ENCODE data around the gene SGO1. TPM values are rescaled to one million over a fixed set of nuclear protein-coding genes. Genes with fewer than 3 reads are reported as not detected.
"Not testable (repeated sequence)": the region's sequence is repeated elsewhere in the genome, so short reads cannot be mapped to it uniquely, and the experiment has no call there.

SGO1 gene
- total RNA-seq, result 0.63 TPM

DNA sequence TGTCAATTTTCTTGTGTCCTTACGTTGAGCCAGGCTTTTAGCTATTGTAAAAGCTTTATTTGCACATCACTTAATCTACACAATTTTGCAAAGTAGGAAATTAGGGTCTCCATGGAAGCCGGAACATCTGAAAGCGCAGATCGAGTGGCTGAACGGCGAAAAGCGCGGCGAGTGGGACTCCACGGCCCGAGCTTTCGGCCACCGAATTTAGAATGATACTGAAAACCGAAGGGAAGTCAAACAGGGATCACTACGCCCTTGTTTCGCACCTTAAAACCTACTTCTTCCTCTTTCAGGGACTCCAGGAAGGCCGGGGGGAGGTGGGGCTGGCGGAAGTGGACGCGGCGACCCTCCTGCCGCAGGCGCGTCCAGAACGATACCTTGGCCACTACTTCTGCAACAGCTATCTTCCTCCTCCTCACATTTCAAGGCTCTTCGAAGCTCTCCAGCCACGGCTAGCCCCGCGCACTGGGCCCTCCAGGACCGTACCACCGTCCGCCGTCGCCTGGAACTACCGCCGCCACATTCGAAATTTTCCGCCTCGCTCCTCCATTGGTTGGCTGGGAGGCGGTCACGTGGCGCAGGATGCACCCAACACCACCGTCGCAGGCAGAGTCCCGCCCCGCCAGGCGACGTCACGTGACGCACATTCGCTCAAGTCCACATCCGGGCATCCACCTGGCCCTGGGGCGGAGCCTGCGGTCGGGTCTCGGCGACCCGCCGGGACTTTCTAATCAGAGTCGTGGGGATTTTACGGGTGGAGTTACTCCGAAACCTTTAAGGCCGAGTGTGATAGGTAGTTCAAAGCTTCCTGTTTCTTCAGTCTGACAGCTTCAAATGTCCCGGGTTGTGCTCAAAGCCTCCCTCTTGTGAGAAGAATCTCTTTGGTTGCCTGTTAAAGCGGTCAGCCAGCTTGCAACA, at the start of gene SGO1:
Gene SGO1 (minus strand): TSS at position 528 of the 921 bp plus-strand sequence. CDS start 2,179 bp downstream, outside the sequence.
- ATAC-seq (peak; percentile 99), DNase-seq (ENCODE audit: low spot score) (peak; percentile 100)

DNA sequence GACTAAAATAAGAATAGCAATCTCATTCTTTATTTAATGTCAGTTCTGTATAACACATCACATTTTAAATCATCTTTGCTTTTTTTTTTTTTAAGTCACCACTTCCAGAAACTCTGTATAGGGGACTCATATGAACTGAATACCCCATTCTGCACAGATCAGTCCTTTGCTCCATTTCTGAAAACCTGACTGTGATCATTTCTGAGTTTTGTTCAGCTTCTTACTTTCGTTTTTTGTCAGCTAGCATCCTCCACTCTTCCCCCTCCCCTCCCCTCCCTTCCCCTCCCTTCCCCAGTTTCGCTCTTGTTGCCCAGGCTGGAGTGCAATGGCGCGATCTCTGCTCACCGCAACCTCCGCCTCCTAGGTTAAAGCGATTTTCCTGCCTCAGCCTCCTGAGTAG, 49.8 kb upstream of the SGO1 start:
- DNase-seq (ENCODE audit: low spot score) (no peak), ATAC-seq (no peak)

DNA sequence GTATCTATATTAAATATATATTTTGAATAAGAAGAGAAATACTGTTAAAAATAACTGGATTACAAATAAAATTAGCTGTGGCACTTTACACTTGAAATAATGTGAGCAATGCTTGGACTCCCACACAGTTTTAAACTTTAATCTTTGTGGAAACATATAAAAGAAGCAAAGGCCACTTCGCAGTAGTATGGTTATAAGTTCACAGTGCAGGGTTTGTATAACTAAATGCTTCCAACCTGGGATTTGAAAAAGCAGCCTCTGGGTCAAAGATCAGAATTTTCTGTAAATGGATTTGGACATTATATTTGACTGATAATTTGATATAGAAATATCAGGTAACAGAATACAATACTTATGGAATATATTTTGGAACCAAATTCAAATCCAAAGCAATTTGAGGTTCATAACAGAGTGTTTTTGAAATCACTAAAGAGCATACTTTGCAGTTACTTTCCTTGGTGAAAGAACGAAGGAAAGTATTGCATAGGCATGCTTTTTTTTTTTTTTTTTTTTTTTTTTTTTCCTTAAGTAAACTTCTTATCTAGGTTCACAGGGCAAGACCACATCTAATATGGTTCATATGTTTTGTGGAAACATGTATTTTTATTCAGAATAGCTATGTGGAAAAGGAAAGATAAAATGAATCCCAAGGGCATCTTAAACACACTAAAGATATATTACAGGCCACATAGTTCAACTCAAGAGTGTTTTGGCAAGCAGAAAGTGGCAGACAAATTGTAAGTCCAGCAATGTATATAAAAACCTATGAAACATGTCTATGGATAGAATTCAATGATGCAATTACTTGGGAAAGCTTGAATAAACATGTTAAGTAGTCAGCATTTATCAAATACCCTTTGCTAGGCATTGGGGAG, 47.1 kb upstream of the SGO1 start:
- peak; percentile 65 for ATAC-seq

DNA sequence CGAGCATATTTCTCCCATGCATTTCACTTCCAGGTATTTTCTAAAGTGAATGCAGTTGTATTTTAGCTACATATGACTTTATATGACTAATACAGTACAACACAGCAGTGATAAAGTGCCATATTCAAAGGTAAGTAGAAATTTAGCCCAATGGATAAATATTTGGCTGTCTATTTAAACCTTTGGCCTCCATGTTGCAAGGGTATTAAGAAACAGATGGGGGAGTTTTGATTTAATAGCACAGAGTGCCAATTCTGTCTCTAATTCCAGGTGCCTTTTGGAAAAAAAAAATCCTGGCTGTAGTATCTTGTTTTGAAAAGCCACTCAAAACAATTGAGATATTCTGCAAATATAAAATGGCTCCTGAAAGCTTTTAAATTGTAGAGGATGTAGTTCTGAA, 44.9 kb upstream of the SGO1 start:
- DNase-seq (ENCODE audit: low spot score) (no peak), ATAC-seq (peak; percentile 70)

More for the DNA sequence above, 47.1 kb upstream of the SGO1 start:
- no peak for DNase-seq (ENCODE audit: low spot score)

DNA sequence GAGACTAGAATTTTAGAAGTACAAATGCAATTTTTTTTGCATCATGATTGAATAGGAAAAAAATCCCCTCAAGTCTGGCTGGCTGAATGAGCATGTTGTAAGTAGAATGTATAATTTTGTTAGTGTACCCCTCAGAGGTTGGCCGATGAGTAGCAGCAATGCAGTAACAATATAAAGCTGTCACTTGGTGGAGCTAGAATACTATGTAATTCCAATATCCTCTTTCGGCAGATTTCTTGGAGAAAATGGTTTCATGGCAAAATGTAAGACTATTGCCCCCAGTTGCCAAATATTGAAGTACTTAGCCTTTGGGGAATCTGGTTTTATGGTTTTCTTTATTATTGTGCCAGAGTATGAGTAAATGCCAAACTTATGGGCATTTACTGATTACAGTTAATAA, 39.8 kb upstream of the SGO1 start:
- ATAC-seq, result peak; percentile 89
- DNase-seq (ENCODE audit: low spot score), result no peak

DNA sequence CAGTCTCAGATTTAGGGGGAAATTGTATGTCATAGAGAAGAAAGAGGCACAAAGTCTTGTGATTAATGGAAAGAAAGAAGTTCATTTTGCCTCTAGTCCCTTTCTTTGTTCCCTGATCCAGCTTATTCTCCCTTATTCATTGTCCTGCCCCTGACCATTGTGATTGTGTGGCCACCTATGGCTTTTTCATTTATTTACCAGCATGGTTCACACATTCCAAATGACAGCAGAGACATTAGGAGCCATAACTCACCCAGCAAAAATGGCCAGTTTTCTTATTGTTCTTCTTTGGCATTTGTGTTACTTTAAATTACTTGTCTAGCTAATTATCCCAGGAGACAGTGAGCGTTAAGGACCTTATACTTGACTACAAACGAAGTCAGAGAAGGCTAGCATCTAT, 36.3 kb upstream of the SGO1 start:
- ATAC-seq (no peak), DNase-seq (ENCODE audit: low spot score) (no peak)

DNA sequence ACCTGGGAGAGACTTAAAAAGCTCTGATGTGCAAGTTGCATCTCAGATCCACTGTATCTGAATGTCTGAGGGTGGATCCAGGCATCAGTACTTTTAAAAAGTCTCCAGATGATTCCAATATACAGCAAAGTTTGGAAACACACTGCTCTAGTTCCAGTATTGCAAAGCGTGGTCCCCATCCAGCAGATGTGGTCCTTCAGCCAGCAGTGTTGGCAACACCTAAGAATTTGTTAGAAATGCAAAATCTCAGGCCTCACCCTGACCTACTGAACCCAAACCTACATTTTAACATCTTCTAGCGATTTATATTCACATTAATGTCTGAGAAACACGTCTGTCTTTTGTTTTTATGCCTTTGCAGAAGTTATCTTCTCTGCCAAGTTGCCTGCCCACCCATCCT, 32.2 kb upstream of the SGO1 start:
- ATAC-seq, result no peak
- DNase-seq (ENCODE audit: low spot score), result no peak

DNA sequence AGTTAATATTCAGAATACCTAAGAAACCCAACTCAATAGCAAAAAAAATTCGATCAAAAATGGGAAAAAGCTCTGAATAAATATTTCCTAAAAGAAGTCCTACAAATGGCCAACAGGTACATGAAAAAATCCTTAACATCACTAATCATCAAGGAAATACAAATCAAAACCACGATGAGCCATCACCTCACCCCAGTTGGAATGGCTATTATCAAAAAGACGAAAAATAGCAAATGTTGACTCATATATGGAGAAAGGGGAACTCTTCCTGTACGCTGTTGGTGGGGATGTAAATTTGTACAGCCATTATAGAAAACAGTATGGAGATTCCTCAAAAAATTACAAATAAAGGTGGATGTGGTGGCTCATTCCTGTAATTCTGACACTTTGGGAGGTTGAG, 29.6 kb upstream of the SGO1 start:
- DNase-seq (ENCODE audit: low spot score), result no peak
- no peak for ATAC-seq

DNA sequence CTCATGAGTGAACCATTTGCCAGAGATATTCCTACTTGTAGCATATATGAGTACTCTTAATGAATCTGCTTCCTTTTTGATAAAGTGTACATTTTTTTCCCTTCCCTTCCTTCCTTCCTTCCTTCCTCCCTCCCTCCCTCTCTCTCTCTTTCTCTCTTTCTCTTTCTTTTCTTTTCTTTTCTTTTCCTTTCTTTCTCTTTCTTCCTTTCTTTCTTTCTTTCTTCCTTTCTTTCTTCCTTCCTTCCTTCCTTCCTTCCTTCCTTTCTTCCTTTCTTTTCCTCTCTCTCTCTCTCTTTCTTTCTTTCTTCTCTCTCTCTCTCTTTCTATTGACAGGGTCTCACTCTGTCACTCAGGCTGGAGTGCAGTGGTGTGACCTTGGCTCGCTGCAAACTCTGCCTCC, 27.5 kb upstream of the SGO1 start:
- not testable (repeated sequence) for DNase-seq (ENCODE audit: low spot score); ATAC-seq

DNA sequence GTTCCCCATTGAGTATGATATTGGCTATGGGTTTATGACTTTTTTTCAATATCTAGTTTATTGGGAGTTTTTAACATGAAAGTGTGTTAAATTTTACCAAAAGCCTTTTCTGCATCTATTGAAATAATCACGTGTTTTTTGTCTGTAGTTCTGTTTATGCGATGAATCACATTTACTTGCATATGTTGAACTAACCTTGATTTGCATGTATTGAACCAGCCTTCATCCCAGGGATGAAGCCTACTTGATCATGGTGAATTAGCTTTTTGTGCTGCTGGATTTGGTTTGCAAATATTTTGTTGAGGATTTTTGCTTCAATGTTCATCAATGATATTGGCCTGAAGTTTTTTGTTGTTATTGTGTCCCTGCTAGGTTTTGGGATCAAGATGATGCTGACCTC, 21.9 kb upstream of the SGO1 start:
- DNase-seq (ENCODE audit: low spot score); ATAC-seq: not testable (repeated sequence)

DNA sequence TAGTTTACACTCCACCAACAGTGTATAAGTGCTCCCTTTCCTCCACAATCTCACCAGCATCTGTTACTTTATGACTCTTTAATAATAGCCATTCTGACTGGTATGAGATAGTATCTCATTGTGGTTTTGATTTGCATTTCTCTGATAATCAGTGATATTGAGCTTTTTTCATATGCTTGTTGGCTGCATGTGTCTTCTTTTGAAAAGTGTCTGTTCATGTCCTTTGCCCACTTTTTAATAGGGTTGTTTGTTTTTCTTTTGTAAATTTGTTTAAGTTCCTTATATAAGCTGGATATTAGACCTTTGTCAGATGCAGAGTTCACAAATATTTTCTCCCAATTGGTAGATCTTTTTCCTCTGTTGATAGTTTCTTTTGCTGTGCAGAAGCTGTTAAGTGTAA, 19.9 kb upstream of the SGO1 start:
- ATAC-seq; DNase-seq (ENCODE audit: low spot score): not testable (repeated sequence)

DNA sequence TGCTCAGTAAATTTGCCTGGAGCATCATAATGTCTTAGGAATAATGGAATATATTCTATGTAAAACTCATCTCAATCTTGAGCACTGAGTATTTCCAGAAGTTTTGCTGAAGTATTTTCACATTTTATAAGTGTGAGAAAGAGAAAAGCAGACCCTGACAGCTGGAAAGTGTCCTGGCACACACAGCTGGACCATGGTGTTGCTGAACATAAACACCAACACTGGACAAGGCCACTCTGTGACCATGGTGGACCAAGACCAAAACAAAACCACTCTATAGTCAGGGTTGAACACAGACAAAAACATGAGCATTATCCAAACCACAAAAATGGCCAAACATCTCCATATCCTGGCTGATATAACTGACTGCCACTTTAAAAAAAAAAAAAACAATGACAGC, 15.1 kb upstream of the SGO1 start:
- ATAC-seq (no peak), DNase-seq (ENCODE audit: low spot score) (no peak)

DNA sequence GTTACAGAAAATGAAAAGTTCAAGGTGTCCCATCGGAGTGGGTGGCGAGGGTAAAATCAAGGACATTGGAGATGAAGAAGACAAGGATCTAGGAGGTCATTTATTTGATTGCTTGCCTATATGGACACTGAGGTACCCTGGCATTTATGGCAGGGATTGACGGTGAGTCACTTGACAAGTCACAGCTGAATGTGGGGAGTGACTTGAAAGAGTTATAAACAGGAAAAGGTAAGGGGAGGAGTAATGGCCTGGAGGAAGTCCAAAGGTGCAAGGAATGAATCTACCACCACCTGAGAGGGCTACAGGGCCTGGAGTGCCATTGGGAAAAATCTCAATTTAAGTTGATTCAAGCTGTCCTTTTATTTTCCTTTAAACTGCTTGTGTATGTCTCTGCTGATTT, 11.8 kb upstream of the SGO1 start:
- ATAC-seq (no peak), DNase-seq (ENCODE audit: low spot score) (no peak)

DNA sequence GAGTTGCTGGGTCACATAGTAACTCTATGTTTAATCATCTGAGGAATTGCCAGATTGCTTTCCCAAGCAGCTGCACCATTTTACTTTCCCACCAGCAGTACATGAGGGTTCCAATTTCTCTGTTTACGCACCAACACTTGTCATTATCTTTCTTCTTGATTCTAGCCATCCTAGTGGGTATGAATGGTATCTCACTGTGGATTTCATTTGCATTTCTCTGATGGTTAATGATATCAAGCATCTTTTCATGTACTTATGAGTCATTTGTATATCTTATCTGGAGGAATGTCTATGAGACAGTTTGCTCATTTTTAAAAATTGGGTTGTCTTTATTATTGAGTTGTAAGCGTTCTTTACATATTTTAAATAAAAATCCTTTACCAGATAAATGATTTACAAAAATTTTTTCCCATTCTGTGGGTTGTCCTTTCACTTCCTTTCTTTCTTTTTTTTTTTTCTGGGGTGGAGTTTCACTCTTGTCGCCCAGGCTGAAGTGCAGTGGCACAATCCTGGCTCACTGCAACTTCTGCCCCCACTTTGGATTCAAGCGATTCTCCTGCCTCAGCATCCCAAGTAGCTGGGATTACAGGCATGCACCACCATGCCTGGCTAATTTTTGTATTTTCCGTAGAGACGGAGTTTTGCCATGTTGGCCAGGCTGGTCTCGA, 8.9 kb upstream of the SGO1 start:
- ATAC-seq (no peak), DNase-seq (ENCODE audit: low spot score) (no peak)

DNA sequence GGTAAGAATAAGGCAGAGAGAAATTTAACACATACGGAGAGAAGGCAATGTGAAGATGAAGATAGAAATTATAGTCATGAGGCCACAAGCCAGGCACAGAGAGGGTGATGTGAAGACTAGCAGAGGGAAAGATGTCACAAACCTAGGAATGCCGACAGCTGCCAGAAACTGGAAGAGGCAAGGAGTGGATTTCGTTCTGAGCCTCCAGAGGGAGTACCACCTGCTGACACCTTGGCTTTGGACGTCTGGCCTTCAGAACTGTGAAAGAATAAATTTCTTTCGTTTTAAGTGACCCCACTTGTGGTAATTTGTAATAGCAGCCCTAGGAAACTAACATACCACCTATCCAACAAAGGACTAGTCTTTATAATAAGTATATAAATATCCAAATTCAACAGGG, 5.0 kb upstream of the SGO1 start:
- DNase-seq (ENCODE audit: low spot score), result no peak

DNA sequence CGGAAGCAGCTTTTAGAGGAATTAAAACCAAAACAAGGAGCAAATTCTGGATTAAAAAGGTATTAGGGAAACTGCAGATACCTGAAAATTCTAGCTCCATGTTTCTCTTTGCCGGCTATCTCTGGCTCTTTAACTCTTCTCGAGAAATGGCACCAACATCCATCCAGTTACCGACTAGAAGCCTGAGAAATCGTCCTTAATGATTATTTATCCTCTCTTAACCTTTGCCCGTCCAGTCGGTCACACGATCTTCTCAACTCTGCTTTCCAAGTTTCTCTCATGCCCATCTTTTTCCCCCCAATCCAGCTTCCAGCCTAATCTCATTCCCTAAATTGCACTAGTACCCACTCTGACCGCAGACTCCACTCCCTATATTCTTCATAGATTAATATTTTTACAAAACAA, 596 bp upstream of the SGO1 start:
- DNase-seq (ENCODE audit: low spot score) (no peak), ATAC-seq (peak; percentile 57)

More for the DNA sequence above, 5.0 kb upstream of the SGO1 start:
- no peak for ATAC-seq

DNA sequence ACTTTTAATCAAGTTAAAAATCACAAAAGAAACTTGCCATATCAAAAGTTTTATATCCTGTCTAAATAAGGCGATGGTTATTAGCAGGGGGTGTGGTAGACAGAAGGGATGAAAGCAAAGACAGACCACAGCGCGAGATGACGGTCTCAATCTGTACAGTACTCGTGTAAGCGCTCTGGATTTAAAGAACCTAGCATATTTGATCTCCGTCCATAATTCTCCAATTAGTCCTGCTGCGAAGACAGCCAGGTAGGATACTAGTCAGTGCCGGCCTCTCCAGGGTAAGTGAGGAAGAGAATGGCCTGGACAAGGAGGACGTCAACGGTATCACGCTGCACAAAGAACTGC, 701 bp downstream of the SGO1 start:
- no peak for ATAC-seq
- DNase-seq (ENCODE audit: low spot score), result no peak

DNA sequence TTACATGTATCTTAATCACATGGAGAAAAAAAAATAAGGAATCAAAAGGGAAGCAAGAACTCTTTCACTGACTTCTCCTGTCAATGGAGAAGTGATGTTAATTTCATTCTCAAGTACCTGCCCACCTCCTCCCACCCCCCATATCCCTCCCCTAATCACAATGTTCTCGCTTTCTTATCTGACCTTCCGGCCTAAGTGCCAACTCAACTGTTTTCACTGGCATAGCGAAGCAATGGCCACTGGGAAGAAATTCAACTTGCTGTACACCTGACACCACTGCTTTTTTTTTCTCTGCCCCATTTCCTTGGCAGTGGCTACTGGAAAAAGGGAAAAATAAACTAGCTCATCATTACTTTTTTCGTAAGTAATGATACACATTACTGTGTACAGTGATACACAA, 3.8 kb downstream of the SGO1 start:
- ATAC-seq, result no peak
- no peak for DNase-seq (ENCODE audit: low spot score)

DNA sequence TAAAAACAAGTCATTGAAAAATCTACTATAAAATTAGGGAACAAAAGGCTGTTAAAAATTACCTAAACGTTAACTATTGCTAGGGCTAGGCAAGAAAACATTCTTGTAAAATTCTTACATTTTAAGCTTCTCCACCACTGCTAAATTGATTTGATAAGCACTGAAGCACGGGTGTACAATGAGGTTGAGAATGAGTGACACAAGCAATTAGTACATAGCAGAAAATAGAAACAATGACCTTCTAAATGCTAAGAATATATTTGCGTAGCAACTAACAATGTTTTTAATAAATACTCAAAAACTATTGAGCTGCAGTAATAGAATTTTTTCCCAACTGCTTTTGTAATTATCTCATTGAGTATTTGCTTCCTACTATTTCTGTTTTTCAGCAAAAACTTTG, 4.7 kb downstream of the SGO1 start:
- ATAC-seq (no peak), DNase-seq (ENCODE audit: low spot score) (no peak)

DNA sequence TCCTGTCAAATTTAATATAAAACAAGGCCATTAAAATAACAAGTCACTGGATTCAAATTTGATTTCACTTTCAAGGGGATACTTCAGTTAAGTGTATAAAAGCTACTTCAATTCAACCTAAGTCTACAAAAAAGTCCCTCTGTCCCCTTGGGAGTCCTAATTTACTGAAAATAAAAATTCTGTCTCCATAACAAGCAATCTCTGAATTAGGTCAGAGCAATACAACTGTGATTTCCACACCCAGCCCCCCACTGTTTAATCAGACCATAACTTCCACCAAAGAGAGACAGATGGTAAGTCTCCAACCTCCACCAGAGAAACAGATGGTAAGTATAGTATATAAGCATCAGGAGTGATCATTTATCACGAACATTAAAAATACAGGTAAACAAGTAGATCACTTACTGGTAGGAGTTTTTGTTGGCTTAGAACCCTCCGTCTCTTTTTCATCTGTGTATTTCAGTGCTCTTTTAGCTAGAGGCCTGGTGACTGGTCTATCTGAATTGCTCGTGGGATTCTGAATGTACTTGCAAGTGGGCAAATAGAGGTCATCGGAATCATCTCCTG, 12.1 kb downstream of the SGO1 start:
- DNase-seq (ENCODE audit: low spot score), result no peak
- ATAC-seq, result no peak

DNA sequence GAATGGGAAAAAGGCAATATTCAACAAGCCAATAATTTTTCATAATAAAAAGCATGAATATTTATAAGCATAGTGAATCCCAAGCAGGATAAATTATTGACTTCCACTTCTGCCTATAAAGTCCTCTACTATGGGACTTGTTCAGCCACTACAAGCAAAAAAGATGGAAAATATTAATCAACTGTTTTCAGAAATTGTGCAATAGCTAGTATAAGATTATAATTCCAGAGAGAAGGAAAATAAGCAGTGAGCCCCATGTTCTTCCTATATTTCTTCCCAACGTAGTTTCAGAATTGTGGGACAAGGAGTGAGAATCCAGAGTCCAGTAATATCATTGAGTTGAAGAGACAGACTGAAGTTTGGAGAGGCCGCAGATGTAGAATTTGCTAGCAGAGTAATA, 24.3 kb downstream of the SGO1 start:
- ATAC-seq (no peak), DNase-seq (ENCODE audit: low spot score) (no peak)

All from left lobe of liver (tissue), 2 donors.